ENCODE data around the gene POU2F3. TPM values are rescaled to one million over a fixed set of nuclear protein-coding genes. Genes with fewer than 3 reads are reported as not detected.
A peak's percentile ranks its signal among the peaks of the same experiment; 100 is the strongest.

Gene POU2F3
- total RNA-seq = 0.13 and 0.43 TPM in 2 replicates

GRCh38 chr11:120239713-120240640, at the start of gene POU2F3:
POU2F3 (plus strand) TSS chr11:120240140; CDS start chr11:120240344, 204 bp downstream.

GRCh38 chr11:120210626-120211521, 29.1 kb upstream of the POU2F3 start, which contains the start of gene OAF:
OAF (plus strand) TSS chr11:120211032; CDS start chr11:120211280, 248 bp downstream.

GRCh38 chr11:120324932-120325810, 85.2 kb downstream of the POU2F3 start, which contains the start of gene TLCD5:
TLCD5 (plus strand) TSS chr11:120325299; CDS start chr11:120327442, 2,143 bp downstream.

GRCh38 chr11:120335908-120336640, 96.1 kb downstream of the POU2F3 start, which contains the start of gene ARHGEF12:
ARHGEF12 (plus strand) TSS chr11:120336413; CDS start chr11:120337244, 831 bp downstream.

Small RNAs within 50 kb of the gene (small RNA-seq; reads per million reads assigned to genes)
- gene RF00100 = 151 reads per million, percentile 98 among the genes with 10 or more reads in this experiment

Other genes with a start within 250 kb of the POU2F3 start
- gene TRIM29, start 102.0 kb upstream of the POU2F3 start, total RNA-seq = 12.1 and 13.1 TPM in 2 replicates
- gene OAF, start 29.1 kb upstream of the POU2F3 start, total RNA-seq = 21.4 and 28.5 TPM in 2 replicates
- gene TLCD5, start 85.2 kb downstream of the POU2F3 start, total RNA-seq = 12.2 and 13.9 TPM in 2 replicates
- gene ARHGEF12, start 96.3 kb downstream of the POU2F3 start, total RNA-seq = 187 and 192 TPM in 2 replicates

All from articular chondrocyte of knee joint (primary cell).